PC-3 (cell line): ENCODE results near the gene MC1R. TPM values are rescaled to one million over a fixed set of nuclear protein-coding genes. Genes with fewer than 3 reads are reported as not detected.

Source experiments
- ATAC-seq: fragments of 200-7000 bp; cut with Tn5 transposase; 2 replicates; pipeline ENCODE4 v1.9.1; 2020; ENCODE audit warnings: mild to moderate bottlenecking, moderate library complexity
- BruUV-seq: library from RNA; stranded (reverse); fragments of 400-500 nt; replicated peaks from 2 replicates; lab custom pipeline; 2021; lab: Mats Ljungman, UMichigan
- CTCF ChIA-PET: fragments of 300-600 bp; sonication (Branson Sonifier 250); formaldehyde crosslinking; loops from one replicate; lab custom pipeline; 2022; ENCODE audit warnings: antibody characterized with exemption; lab: Charles Lee
- POLR2A ChIA-PET: fragments of 300-600 bp; sonication (Branson Sonifier 250); formaldehyde crosslinking; loops from one replicate; lab custom pipeline; 2022; ENCODE audit warnings: antibody characterized with exemption; ENCODE audit not compliant: unreplicated experiment; lab: Charles Lee
- DNase-seq: peaks from one replicate; pipeline ENCODE4 v3.0.0-alpha.2; 2015
- H2AFZ ChIP-seq: fragments of 300-600 bp; sonication (generic); 2 replicates; pipeline ENCODE4 v1.6.0; 2016; ENCODE audit warnings: antibody characterized with exemption, low read length
- H3F3A ChIP-seq: fragments of 300-600 bp; sonication (generic); one replicate; pipeline ENCODE4 v1.6.0; 2017; ENCODE audit warnings: antibody characterized with exemption, low read length, control low read depth, mild to moderate bottlenecking; ENCODE audit not compliant: unreplicated experiment
- H3K27ac ChIP-seq: fragments of 300-600 bp; sonication (generic); 2 replicates; pipeline ENCODE4 v1.5.1; 2016; ENCODE audit warnings: mild to moderate bottlenecking, low read length
- H3K27me3 ChIP-seq: fragments of 300-600 bp; sonication (generic); 2 replicates; pipeline ENCODE4 v1.6.1; 2016; ENCODE audit warnings: low read length, mixed read lengths
- H3K36me3 ChIP-seq: fragments of 300-600 bp; sonication (generic); 2 replicates; pipeline ENCODE4 v1.6.1; 2016; ENCODE audit warnings: low read depth, mixed run types, low read length, mixed read lengths
- H3K4me1 ChIP-seq: fragments of 300-600 bp; sonication (generic); 2 replicates; pipeline ENCODE4 v1.5.1; 2016; ENCODE audit warnings: low read length; ENCODE audit not compliant: insufficient read depth
- H3K4me2 ChIP-seq: fragments of 300-600 bp; sonication (generic); 2 replicates; pipeline ENCODE4 v1.6.0; 2016; ENCODE audit warnings: low read length
- H3K4me3 ChIP-seq: fragments of 300-600 bp; sonication (generic); 2 replicates; pipeline ENCODE4 v1.5.1; 2016; ENCODE audit warnings: mild to moderate bottlenecking, low read length, mixed read lengths
- H3K79me2 ChIP-seq: fragments of 300-600 bp; sonication (generic); 2 replicates; pipeline ENCODE4 v1.6.1; 2017; ENCODE audit warnings: low read length, mixed read lengths
- H3K9ac ChIP-seq: fragments of 300-600 bp; sonication (generic); 2 replicates; pipeline ENCODE4 v1.6.0; 2016; ENCODE audit warnings: mild to moderate bottlenecking, low read length
- H3K9me2 ChIP-seq: fragments of 300-600 bp; sonication (generic); replicated peaks from 2 replicates; pipeline ENCODE4 v1.6.1; 2016; ENCODE audit warnings: mixed run types, low read length, mixed read lengths
- H3K9me3 ChIP-seq: fragments of 300-600 bp; sonication (generic); 2 replicates; pipeline ENCODE4 v1.6.1; 2016; ENCODE audit warnings: low read length, mixed read lengths
- H4K20me1 ChIP-seq: fragments of 300-600 bp; sonication (generic); 2 replicates; pipeline ENCODE4 v1.6.1; 2016; ENCODE audit warnings: low read length, mixed read lengths
- CTCF ChIP-seq: fragments of 300-600 bp; sonication (generic); conservative IDR thresholded peaks from 2 replicates; pipeline ENCODE4 v1.5.1; 2017; ENCODE audit warnings: antibody characterized with exemption, low read depth, mild to moderate bottlenecking, low read length
- EZH2 ChIP-seq: fragments of 300-600 bp; sonication (generic); IDR thresholded peaks from one replicate; pipeline ENCODE4 v1.6.1; 2017; ENCODE audit warnings: antibody characterized with exemption, mild to moderate bottlenecking, low read length; ENCODE audit not compliant: unreplicated experiment
- EZH2phosphoT487 ChIP-seq: fragments of 300-600 bp; sonication (generic); IDR thresholded peaks from 2 replicates; pipeline ENCODE4 v1.6.1; 2018; ENCODE audit warnings: mild to moderate bottlenecking, antibody characterized with exemption, low read length, borderline replicate concordance
- intact Hi-C: fragments of 100-400 bp; cut with micrococcal nuclease; formaldehyde crosslinking; loops from 2 replicates; pipeline ENCODE4 v1.9.0; 2023
- total RNA-seq: library from RNA; depleted of rRNA; stranded (reverse); fragments of >200 nt; gene quantifications from 2 replicates; pipeline ENCODE4 v1.2.3, GENCODE V29; 2014

Gene MC1R
- total RNA-seq, 1 experiment from 2014 or later = 4.2 TPM

DNA sequence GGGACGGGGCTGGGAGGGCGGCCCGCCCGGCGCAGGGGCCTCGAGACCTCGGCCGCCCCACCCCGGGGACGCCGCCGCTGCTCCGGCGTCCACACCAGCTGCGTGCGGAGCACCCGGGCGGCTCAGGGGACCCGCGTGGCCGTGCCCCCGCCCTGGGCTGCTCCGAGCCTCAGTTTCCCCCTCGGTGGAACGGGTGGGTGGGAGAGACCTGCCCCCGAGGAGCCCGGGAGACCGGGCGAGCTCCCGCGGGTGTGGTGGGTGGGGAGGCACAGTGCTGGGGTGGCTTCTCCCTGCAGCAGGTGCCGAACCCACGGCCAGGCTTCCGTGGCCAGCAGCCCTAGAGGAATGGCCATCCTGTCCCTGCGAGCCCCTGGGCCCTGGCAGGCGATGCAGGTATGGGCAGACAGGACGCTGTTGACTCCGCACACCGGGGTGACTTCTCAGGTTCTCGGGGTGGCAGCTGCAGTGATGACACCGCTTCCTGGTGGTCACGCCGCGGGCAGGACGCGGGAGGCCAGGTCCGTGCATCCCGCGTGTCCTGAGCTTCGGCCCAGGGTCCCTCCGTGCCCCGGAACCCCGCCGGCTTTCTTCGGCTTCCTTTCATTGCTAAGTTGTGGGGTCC lies 30.6 kb downstream of the MC1R start:
- no peaks in the 10 kb centered on the region for H3K9me2 ChIP-seq
- H3K4me3 ChIP-seq = peak overlapping the region; percentile 66
- ChIA-PET POLR2A (no interaction called here), CTCF (interaction anchor here (0.5 kb wide), 1 partner anchor 124 kb away, joined by 5 read pairs; no protein-coding TSS in a partner anchor)
- H3F3A ChIP-seq = no peaks in the 10 kb centered on the region
- no TSS peak for BruUV-seq
- no peak overlapping the region for H2AFZ ChIP-seq
- ATAC-seq (no peak), DNase-seq (no peak)
- TF ChIP-seq EZH2phosphoT487 (no peak), EZH2 (no peak), CTCF (no peak)
- H3K9ac ChIP-seq = peak overlapping the region; percentile 37
- H3K27ac ChIP-seq = no peak overlapping the region
- H3K4me2 ChIP-seq = peak overlapping the region; percentile 81
- H3K4me1 ChIP-seq = peaks cover 4% of the 10 kb centered on the region; the same call in 1 of the 2 replicates
- H3K9me3 ChIP-seq = no peaks in the 10 kb centered on the region
- no peaks in the 10 kb centered on the region for H4K20me1 ChIP-seq
- no peaks in the 10 kb centered on the region for H3K27me3 ChIP-seq
- H3K36me3 ChIP-seq = no peaks in the 10 kb centered on the region
- H3K79me2 ChIP-seq = no peaks in the 10 kb centered on the region
- intact Hi-C loops = no loop called here

GRCh38 chr16:89949756-89950155 lies 31.1 kb downstream of the MC1R start:
- DNase-seq (no peak), ATAC-seq (no peak)
- ChIA-PET CTCF (no interaction called here), POLR2A (no interaction called here)
- Histone ChIP-seq H3K9me3 (no peaks in the 10 kb centered on the region), H3K27ac (no peak overlapping the region), H3K27me3 (no peaks in the 10 kb centered on the region), H3F3A (no peaks in the 10 kb centered on the region), H2AFZ (no peak overlapping the region), H3K4me1 (peaks cover 4% of the 10 kb centered on the region; the same call in 1 of the 2 replicates), H3K4me2 (peak overlapping the region; percentile 81), H4K20me1 (no peaks in the 10 kb centered on the region), H3K36me3 (no peaks in the 10 kb centered on the region), H3K4me3 (peak overlapping the region; percentile 66), H3K79me2 (no peaks in the 10 kb centered on the region), H3K9ac (no peak overlapping the region), H3K9me2 (no peaks in the 10 kb centered on the region)
- intact Hi-C loops = no loop called here
- no TSS peak for BruUV-seq
- TF ChIP-seq EZH2phosphoT487 (no peak), EZH2 (no peak), CTCF (no peak)

DNA sequence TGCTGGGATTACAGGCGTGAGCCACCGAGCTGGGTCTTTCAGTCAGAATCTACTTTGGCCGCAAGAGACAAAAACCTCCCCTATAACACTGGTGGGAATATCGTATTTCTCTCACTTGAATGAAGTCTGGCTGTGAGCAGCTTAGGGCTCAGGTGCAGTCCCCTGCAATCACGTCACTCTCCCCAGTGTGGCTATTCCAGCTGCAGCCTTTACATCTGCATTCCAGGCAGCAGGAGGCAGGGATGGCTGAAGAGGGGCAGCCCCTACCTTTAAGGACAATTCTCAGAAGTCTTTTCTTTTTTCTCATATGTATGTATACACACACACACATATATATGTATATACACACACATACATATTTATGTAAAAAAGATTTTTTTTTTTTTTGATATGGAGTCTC lies 32.8 kb downstream of the MC1R start:
- Histone ChIP-seq H3K79me2 (no peaks in the 10 kb centered on the region), H3K4me3 (no peak overlapping the region), H3K36me3 (no peaks in the 10 kb centered on the region), H4K20me1 (no peaks in the 10 kb centered on the region), H3K27me3 (no peaks in the 10 kb centered on the region), H3K4me1 (peaks cover 4% of the 10 kb centered on the region; the same call in 1 of the 2 replicates), H3K27ac (no peak overlapping the region), H3K4me2 (no peak overlapping the region), H3K9ac (no peak overlapping the region), H3F3A (no peaks in the 10 kb centered on the region), H3K9me3 (no peaks in the 10 kb centered on the region), H2AFZ (no peak overlapping the region), H3K9me2 (no peaks in the 10 kb centered on the region)
- DNase-seq = no peak
- TSS peak; percentile 23 for BruUV-seq
- intact Hi-C loops = no loop called here
- no peak for ATAC-seq
- ChIA-PET POLR2A (no interaction called here), CTCF (no interaction called here)
- TF ChIP-seq EZH2phosphoT487 (no peak), EZH2 (no peak), CTCF (no peak)
